WTC11 (cell line): ENCODE measurements around the gene ZBTB7B. TPM values are rescaled to one million over a fixed set of nuclear protein-coding genes. Genes with fewer than 3 reads are reported as not detected.
A peak's percentile ranks its signal among the peaks of the same experiment; 100 is the strongest.

ENCODE experiments used
- ARID4B ChIP-seq: sonication (generic); formaldehyde crosslinking; IDR thresholded peaks from 2 replicates; pipeline ENCODE4 v1.8.0; 2023; ENCODE audit warnings: missing genetic modification reagents, mild to moderate bottlenecking, borderline replicate concordance
- ATF2 ChIP-seq: sonication (generic); formaldehyde crosslinking; IDR thresholded peaks from 2 replicates; pipeline ENCODE4 v1.8.1; 2022; ENCODE audit warnings: low read depth, missing genetic modification reagents, borderline replicate concordance
- ATF3 ChIP-seq: sonication (generic); formaldehyde crosslinking; conservative IDR thresholded peaks from 2 replicates; pipeline ENCODE4 v1.8.1; 2022; ENCODE audit warnings: mild to moderate bottlenecking, missing genetic modification reagents
- E2F4 ChIP-seq: sonication (generic); formaldehyde crosslinking; IDR thresholded peaks from 2 replicates; pipeline ENCODE4 v1.8.1; 2022; ENCODE audit warnings: low read depth, mild to moderate bottlenecking, moderate library complexity, missing genetic modification reagents, borderline replicate concordance
- E2F5 ChIP-seq: sonication (generic); formaldehyde crosslinking; IDR thresholded peaks from 2 replicates; pipeline ENCODE4 v1.8.1; 2022; ENCODE audit warnings: mild to moderate bottlenecking, moderate library complexity, missing genetic modification reagents
- ERG ChIP-seq: fragments of 250-450 bp; sonication (Bioruptor Pico); IDR thresholded peaks from 2 replicates; pipeline ENCODE4 v1.8.0; 2021; ENCODE audit warnings: mild to moderate bottlenecking
- FOXJ3 ChIP-seq: sonication (generic); formaldehyde crosslinking; IDR thresholded peaks from 2 replicates; pipeline ENCODE4 v1.9.0; 2021; ENCODE audit warnings: missing genetic modification reagents, mild to moderate bottlenecking, borderline replicate concordance
- FOXP4 ChIP-seq: sonication (generic); formaldehyde crosslinking; IDR thresholded peaks from 2 replicates; pipeline ENCODE4 v1.8.0; 2022; ENCODE audit warnings: mild to moderate bottlenecking, missing genetic modification reagents
- JAZF1 ChIP-seq: fragments of 250-450 bp; sonication (Bioruptor Pico); IDR thresholded peaks from 2 replicates; pipeline ENCODE4 v1.9.0; 2021; ENCODE audit warnings: moderate library complexity, mild to moderate bottlenecking, inconsistent platforms
- MLX ChIP-seq: sonication (generic); formaldehyde crosslinking; IDR thresholded peaks from 2 replicates; pipeline ENCODE4 v1.8.1; 2023; ENCODE audit warnings: mild to moderate bottlenecking, missing genetic modification reagents, moderate library complexity
- MYBL2 ChIP-seq: sonication (generic); formaldehyde crosslinking; IDR thresholded peaks from 2 replicates; pipeline ENCODE4 v1.8.1; 2023; ENCODE audit warnings: mild to moderate bottlenecking, moderate library complexity, missing genetic modification reagents
- NR2C2 ChIP-seq: sonication (generic); formaldehyde crosslinking; IDR thresholded peaks from 2 replicates; pipeline ENCODE4 v1.8.0; 2022; ENCODE audit warnings: mild to moderate bottlenecking, missing genetic modification reagents
- USF1 ChIP-seq: sonication (generic); formaldehyde crosslinking; IDR thresholded peaks from 2 replicates; pipeline ENCODE4 v1.8.0; 2022; ENCODE audit warnings: mild to moderate bottlenecking, missing genetic modification reagents
- ZNF317 ChIP-seq: sonication (generic); formaldehyde crosslinking; IDR thresholded peaks from 2 replicates; pipeline ENCODE4 v1.8.1; 2023; ENCODE audit warnings: low read depth, mild to moderate bottlenecking, moderate library complexity, missing genetic modification reagents, borderline replicate concordance
- ZNF532 ChIP-seq: fragments of 250-450 bp; sonication (Bioruptor Pico); IDR thresholded peaks from 2 replicates; pipeline ENCODE4 v1.9.0; 2021; ENCODE audit warnings: mild to moderate bottlenecking, borderline replicate concordance
- ZSCAN18 ChIP-seq: fragments of 250-450 bp; sonication (Bioruptor Pico); IDR thresholded peaks from 2 replicates; pipeline ENCODE4 v2.1.2; 2022; ENCODE audit warnings: mild to moderate bottlenecking, moderate library complexity
- total RNA-seq: library from RNA; stranded (reverse); gene quantifications from 3 replicates; pipeline ENCODE4 v1.2.3, GENCODE V29; 2021

The ZBTB7B gene
- total RNA-seq, 1 experiment from 2014 or later: 29.8 TPM

GRCh38 chr1:155050560-155051341, 48.1 kb downstream of the ZBTB7B start, which contains the start of gene ADAM15 (continued):
- no peak for TF ChIP-seq ERG (CRISPR knock-in tag)
- peak; percentile 95 for TF ChIP-seq E2F4 (CRISPR knock-in tag)
- TF ChIP-seq FOXP4 (CRISPR knock-in tag): peak; percentile 77
- peak; percentile 56; the same call in 1 of the 2 replicates for TF ChIP-seq USF1 (CRISPR knock-in tag)
- TF ChIP-seq ZSCAN18 (CRISPR knock-in tag): no peak
- peak; percentile 74; the same call in 1 of the 2 replicates for TF ChIP-seq ARID4B (CRISPR knock-in tag)
- TF ChIP-seq ATF2: no peak
- no peak for TF ChIP-seq MLX (CRISPR knock-in tag)
- TF ChIP-seq JAZF1 (CRISPR knock-in tag): no peak
- TF ChIP-seq ZNF317 (CRISPR knock-in tag): no peak
- TF ChIP-seq ZNF532: no peak
- peak; percentile 83 for TF ChIP-seq MYBL2 (CRISPR knock-in tag)
- no peak for TF ChIP-seq NR2C2 (CRISPR knock-in tag)
- TF ChIP-seq E2F5 (CRISPR knock-in tag): peak; percentile 98; the same call in 1 of the 2 replicates
- no peak; the same call in 1 of the 2 replicates for TF ChIP-seq ATF3 (CRISPR knock-in tag)
- TF ChIP-seq FOXJ3: no peak
